HL-60/S4 treated with phorbol 12-myristate 13-acetate at 8.2 ng/mL for 4 days and 3 days (cell line): ENCODE measurements around the gene DNAH17.

ENCODE experiments used
- in situ Hi-C: fragments of 300-500 bp; cut with MboI; formaldehyde crosslinking; loops from 2 replicates; pipeline ENCODE4 v1.15.0; 2022; ENCODE audit warnings: low sequenced_read_pairs

DNAH17 gene

GRCh38 chr17:78401246-78401645 lies 175.9 kb downstream of the DNAH17 start:
- in situ Hi-C loops = no loop called here

DNA sequence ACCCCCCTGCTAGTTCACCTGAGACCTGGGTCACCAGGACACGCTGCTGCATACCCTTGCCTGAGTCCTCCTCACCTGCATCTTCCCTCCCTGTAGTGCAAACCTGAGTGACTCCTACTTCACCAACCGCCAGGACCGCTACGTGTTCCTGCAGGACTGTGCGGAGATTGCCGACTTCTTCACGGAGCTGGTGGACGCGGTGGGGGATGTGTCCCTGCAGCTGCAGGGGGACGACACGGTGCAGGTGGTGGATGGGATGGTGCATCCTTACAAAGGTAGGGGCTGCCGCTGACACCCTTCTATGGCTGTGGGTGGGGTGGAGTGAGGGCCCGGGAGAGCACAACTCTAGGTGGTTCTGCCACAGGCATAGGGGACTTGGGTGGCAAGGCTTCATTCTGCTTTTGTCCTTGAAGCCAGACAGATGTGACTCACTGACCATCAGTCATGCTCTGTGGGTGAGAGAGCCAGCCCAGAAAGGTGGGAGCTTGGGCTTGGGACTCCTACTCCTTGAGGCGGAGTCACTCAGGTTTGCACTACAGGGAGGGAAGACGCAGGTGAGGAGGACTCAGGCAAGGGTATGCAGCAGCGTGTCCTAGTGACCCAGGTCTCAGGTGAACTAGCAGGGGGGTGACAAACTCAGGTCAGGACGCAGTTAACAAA lies 176.5 kb downstream of the DNAH17 start:
- in situ Hi-C loops = no loop called here

DNA sequence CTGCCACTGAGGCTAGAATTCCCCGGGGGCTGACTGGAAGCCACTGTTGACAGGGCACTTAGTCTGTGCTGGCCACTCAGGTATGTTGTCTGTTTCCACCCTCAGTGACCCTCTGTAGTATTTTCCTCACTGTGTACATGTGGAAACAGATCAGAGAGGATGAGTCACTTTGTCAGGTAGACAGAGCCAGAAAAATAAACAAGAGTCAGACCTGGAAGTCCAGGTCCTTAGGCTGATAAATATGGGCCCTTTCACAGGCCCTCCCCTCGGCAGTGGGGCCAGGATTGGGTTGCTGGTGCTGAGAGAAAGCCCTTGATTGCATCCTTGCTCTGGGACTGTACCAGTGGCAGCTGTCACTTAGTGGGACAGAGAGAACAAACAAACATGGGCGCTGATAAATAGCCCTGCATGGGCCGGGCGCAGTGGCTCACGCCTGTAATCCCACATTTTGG lies 177.5 kb downstream of the DNAH17 start:
- in situ Hi-C loops = no loop called here

DNA sequence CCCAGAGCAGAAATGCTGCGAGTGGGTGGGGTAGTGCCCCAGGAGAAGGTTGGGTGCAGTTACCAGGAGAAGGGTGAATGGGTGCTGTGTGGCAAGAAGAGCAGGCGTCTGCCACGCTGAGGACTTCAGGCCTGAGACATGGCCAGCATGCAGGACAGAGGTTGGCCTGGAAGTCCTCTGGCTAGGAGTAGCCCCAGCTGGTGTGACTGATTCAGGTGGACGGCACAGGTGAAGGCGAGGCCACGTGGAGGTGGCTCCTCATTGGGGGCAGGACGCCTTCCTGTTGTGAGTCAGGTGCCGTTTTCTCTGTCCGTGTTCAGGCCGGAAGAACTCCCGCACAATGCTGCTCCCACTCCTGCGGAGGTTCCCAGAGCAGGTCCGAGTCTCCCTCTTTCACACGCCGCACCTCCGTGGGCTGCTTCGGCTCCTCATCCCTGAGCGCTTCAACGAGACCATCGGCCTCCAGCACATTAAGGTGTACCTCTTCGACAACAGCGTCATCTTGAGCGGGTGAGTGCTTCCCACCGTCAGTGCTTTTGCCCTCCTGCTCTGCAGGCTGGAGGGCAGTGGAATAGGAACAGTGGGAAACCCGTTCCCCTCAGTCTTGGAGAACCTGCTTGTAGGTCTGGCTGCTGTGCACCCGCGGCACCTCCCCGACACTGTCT lies 178.0 kb downstream of the DNAH17 start:
- in situ Hi-C loops = no loop called here

DNA sequence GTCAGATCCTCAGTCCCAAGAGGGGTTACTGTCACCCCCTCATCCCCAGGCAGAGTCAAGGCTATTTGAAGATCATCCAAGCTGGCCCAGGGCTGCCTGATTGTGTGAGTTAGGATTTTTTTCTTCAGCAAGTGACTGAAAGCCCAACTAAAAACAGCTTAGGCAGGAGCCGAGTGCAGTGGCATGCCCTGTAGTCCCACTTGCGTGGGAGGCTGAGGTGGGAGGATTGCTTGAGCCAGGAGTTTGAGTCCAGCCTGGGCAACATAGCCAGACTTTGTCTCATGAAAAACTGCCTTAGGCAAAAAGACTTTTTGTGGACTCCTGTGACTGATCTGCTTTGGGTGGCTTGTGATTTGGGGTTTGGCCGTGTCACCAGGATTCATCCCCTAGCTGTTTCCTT lies 178.8 kb downstream of the DNAH17 start:
- in situ Hi-C loops = no loop called here

DNA sequence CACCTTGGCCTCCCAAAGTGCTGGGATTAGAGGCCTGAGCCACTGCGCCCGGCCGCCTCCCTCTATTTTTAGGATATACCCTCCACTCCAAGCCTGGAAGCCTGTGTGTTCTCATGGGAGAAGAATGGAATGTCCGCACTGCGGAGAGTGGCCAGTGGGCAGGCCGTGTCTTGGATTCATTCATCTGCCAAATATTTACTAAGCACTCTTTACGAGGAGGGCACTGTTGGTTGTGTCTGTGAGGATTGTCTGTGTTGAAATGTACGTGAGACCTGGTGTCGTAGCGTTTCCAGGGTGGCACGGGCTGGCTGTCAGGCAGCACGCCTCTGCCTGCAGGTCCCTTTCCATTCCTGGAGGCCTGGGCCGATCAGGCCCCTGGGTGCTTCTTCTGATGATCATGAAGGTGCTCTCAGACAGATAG lies 179.5 kb downstream of the DNAH17 start:
- in situ Hi-C loops = no loop called here

GRCh38 chr17:78396441-78397337 lies 180.5 kb downstream of the DNAH17 start:
- in situ Hi-C loops = no loop called here

- in situ Hi-C loops = no loop called here
Measured at GRCh38 chr17:78395155-78395554, 182.0 kb downstream of the DNAH17 start.

DNA sequence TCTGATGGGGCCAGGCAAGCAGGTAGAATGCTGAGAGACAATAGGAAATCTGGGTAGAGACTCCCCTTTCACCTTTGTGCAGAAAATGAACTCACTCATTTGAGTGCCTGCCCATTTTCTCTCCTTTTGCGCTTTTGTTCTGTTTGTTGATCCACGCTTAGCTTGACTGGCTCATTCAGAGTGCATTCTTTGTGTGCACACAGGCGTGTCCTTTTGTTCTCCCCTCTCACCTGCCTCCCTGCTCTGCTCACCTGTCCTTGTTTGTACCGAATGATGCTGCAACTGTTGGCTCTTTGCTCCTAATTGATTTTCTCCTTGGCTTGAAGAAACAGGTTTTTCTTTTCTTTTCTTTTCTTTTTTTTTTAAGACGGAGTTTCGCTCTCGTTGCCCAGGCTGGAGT lies 183.0 kb downstream of the DNAH17 start:
- in situ Hi-C loops = no loop called here

- in situ Hi-C loops = no loop called here
Measured at GRCh38 chr17:78393575-78393974, 183.6 kb downstream of the DNAH17 start.

GRCh38 chr17:78392295-78392694 lies 184.9 kb downstream of the DNAH17 start:
- in situ Hi-C loops = no loop called here

GRCh38 chr17:78391843-78392242 lies 185.4 kb downstream of the DNAH17 start:
- in situ Hi-C loops = no loop called here

DNA sequence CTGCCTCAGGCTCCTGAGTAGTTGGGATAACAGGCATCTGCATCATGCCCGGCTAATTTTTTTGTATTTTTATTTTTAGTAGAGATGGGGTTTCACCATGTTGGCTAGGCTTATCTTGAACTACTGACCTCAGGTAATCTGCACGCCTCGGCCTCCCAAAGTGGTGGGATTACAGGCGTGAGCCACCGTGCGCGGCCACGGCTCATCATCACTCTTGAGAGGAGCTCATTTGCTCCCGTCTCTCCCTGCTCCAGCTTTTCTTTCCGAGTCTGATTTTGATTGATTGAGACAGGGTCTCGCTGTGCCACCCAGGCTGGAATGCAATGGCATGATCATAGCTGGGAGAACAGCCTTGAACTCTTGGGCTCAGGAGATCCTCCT lies 186.2 kb downstream of the DNAH17 start:
- in situ Hi-C loops = no loop called here

DNA sequence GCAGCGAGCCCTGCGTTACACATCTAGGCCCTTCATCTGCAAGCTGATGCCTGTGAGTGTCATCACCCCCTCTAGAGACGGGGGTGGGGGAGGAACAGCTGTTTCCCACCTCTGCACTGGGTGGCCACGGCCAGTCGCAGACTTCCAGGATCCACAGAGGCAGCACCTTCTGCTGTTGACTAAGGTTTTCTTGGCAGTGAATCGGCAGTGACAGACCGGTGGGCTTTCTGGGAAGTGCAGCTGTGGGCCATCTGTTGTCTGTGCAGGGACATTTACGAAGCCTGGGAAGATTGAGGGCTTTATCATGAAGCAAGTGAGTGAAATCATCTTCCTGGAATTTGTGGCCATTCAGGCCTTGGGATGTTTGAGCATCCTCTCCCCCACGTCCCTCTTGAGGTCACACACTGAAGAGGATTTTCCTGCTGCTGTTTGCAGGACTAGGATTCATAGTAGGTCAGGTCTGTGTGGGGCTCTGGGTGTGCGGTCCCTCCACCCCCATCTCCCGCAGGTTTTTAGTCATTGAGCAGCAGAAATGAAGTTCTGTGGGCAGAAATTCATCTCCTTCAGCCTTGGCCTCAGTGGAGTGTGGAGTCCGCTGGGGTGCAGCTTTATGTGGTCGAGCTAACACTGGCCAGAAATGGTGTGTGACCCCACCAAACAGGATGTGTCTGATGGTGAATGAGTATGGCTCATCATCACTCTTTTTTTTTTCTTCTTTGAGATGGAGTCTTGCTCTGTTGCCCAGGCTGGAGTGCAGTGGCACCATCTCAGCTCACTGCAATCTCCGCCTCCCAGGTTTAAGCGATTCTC lies 186.8 kb downstream of the DNAH17 start:
- in situ Hi-C loops = no loop called here

DNA sequence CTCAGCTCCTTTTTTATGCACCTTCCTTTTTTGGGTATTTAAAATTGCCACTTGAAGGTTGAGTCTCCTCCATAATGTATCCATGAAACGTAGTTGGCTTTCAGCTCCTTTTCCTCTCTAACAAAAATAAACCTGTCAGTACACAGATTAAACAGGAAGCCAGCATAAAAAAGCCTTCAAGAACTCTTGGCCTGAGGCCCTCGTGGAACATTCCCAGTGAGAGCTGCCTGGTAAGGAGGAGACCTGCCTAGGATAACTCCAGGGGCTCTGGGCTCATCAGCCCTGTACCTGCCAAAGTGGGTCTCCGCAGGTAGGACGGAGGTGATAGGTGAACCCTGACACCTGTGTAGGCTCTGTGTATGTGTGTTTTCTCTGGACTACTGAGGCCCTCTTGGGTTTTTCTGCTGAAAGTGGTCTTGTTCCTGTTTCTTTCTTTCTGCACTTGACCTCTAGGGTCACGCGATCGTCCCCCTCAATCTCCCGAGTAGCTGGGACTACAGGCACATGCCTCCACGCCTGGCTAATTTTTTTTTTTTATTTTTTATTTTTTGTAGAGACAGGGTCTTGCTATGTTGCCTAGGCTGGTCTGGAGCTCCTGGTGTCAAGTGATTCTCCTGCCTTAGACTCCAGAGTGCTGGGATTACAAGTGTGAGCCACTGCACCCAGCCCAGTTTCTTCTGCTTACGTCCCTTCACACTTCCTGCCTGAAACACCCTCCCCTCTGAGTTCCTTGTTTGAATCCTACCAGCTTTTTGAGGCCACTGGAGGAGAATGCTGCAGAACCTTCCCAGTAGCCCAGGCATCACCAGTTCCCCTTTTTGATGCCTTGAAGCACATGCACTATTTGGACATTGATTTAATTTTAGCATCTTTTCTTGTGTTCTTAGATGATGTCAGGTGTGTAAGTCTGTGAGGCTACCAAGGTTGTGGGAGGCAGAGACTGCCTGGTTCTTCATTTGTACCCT lies 188.9 kb downstream of the DNAH17 start:
- in situ Hi-C loops = no loop called here

- in situ Hi-C loops = no loop called here
Measured at GRCh38 chr17:78384479-78385175, 192.6 kb downstream of the DNAH17 start.

GRCh38 chr17:78383725-78384471 lies 193.3 kb downstream of the DNAH17 start:
- in situ Hi-C loops = no loop called here

- in situ Hi-C loops = no loop called here
Measured at GRCh38 chr17:78381601-78382232, 195.5 kb downstream of the DNAH17 start.
